Adipocyte (in vitro differentiated cells): ENCODE data around the gene INSRR.

Experiments used
- DNase-seq: peaks from one replicate; pipeline ENCODE4 v3.0.0-alpha.2; 2015; ENCODE audit warnings: low read depth
- H3K27me3 ChIP-seq: replicated peaks from 2 replicates; pipeline ENCODE4 v1.7.0; 2013; ENCODE audit warnings: mild to moderate bottlenecking, low read length, moderate library complexity; ENCODE audit not compliant: control insufficient read depth, insufficient read depth
- H3K36me3 ChIP-seq: 2 replicates; pipeline ENCODE4 v1.7.0; 2013; ENCODE audit warnings: low read length, mild to moderate bottlenecking, moderate library complexity; ENCODE audit not compliant: control insufficient read depth, insufficient read depth, severe bottlenecking
- H3K4me1 ChIP-seq: 2 replicates; pipeline ENCODE4 v1.7.0; 2013; ENCODE audit warnings: mild to moderate bottlenecking, low read length, moderate library complexity; ENCODE audit not compliant: control insufficient read depth, insufficient read depth
- H3K4me3 ChIP-seq: 2 replicates; pipeline ENCODE4 v1.7.0; 2013; ENCODE audit warnings: mild to moderate bottlenecking, low read length, moderate library complexity
- H3K9ac ChIP-seq: 2 replicates; pipeline ENCODE4 v1.7.0; 2013; ENCODE audit warnings: mild to moderate bottlenecking, low read length, moderate library complexity
- H3K9me3 ChIP-seq: 2 replicates; pipeline ENCODE4 v1.7.0; 2013; ENCODE audit warnings: mild to moderate bottlenecking, low read length, moderate library complexity; ENCODE audit not compliant: control insufficient read depth

The INSRR gene

GRCh38 chr1:156881663-156882062, 22.7 kb upstream of the INSRR start:
- no peak for DNase-seq
- H3K4me3 ChIP-seq: no peak overlapping the region
- no peaks in the 10 kb centered on the region for H3K36me3 ChIP-seq
- peaks cover 47% of the 10 kb centered on the region for H3K27me3 ChIP-seq
- H3K4me1 ChIP-seq: peaks cover 10% of the 10 kb centered on the region
- H3K9me3 ChIP-seq: no peaks in the 10 kb centered on the region
- no peak overlapping the region for H3K9ac ChIP-seq

GRCh38 chr1:156881101-156881500, 22.2 kb upstream of the INSRR start:
- DNase-seq: no peak
- Histone ChIP-seq H3K9me3 (no peaks in the 10 kb centered on the region), H3K27me3 (peaks cover 47% of the 10 kb centered on the region), H3K4me3 (no peak overlapping the region), H3K4me1 (peaks cover 10% of the 10 kb centered on the region), H3K9ac (no peak overlapping the region), H3K36me3 (no peaks in the 10 kb centered on the region)

DNA sequence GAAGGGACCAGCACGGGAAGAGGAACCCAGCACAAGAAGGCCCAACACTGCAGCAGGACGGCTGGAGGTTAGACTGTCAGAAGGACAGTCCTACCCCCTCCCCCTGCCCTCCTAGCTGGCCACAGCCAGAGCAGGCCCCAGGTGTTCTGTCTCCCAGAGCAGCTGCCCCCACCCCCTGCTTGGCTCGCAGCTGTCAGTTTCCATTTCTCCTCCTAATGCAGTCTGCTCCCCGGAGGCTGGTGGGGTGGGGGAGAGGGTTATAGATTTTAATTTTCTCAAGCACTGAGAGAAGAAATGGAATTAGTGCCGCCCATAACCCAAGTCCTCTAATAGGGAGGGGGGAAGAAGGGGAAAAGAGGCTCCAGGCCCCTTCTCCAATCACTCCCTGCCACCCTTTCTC, 21.6 kb upstream of the INSRR start:
- Histone ChIP-seq H3K9me3 (no peaks in the 10 kb centered on the region), H3K36me3 (no peaks in the 10 kb centered on the region), H3K4me1 (peaks cover 8% of the 10 kb centered on the region), H3K4me3 (no peak overlapping the region), H3K9ac (no peak overlapping the region), H3K27me3 (peaks cover 47% of the 10 kb centered on the region)
- DNase-seq: no peak

- Histone ChIP-seq H3K9me3 (no peaks in the 10 kb centered on the region), H3K36me3 (no peaks in the 10 kb centered on the region), H3K27me3 (peaks cover 47% of the 10 kb centered on the region), H3K9ac (no peak overlapping the region), H3K4me1 (peaks cover 2% of the 10 kb centered on the region), H3K4me3 (no peak overlapping the region)
- no peak for DNase-seq
These were observed 21.0 kb upstream of the INSRR start for GRCh38 chr1:156879876-156880275.

- Histone ChIP-seq H3K4me3 (no peak overlapping the region), H3K27me3 (peaks cover 38% of the 10 kb centered on the region), H3K9ac (no peak overlapping the region), H3K36me3 (no peaks in the 10 kb centered on the region), H3K9me3 (no peaks in the 10 kb centered on the region), H3K4me1 (no peaks in the 10 kb centered on the region)
- no peak for DNase-seq
These were observed 18.7 kb upstream of the INSRR start for GRCh38 chr1:156877433-156878170.

- Histone ChIP-seq H3K9ac (no peak overlapping the region), H3K27me3 (peaks cover 25% of the 10 kb centered on the region), H3K9me3 (no peaks in the 10 kb centered on the region), H3K4me1 (no peaks in the 10 kb centered on the region), H3K4me3 (no peak overlapping the region), H3K36me3 (no peaks in the 10 kb centered on the region)
- no peak for DNase-seq
These were observed 17.4 kb upstream of the INSRR start for GRCh38 chr1:156876281-156876680.

DNA sequence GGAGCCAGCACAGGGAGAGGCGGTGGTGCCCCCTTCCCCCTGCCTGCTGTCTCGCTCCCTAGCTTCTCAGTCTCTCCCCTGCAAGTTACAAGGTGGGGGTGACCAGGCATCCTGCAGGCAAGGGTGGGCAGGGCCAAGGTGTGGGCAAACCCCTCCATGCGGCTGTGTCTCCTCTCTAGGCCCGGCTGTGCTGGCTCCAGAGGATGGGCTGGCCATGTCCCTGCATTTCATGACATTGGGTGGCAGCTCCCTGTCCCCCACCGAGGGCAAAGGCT, 16.4 kb upstream of the INSRR start:
- H3K27me3 ChIP-seq: peaks cover 15% of the 10 kb centered on the region
- peaks cover 7% of the 10 kb centered on the region for H3K4me1 ChIP-seq
- H3K9ac ChIP-seq: no peak overlapping the region
- no peak for DNase-seq
- no peaks in the 10 kb centered on the region for H3K9me3 ChIP-seq
- no peaks in the 10 kb centered on the region for H3K36me3 ChIP-seq
- H3K4me3 ChIP-seq: no peak overlapping the region

- H3K4me1 ChIP-seq: peaks cover 9% of the 10 kb centered on the region
- no peak overlapping the region for H3K4me3 ChIP-seq
- no peaks in the 10 kb centered on the region for H3K36me3 ChIP-seq
- no peak for DNase-seq
- H3K9me3 ChIP-seq: no peaks in the 10 kb centered on the region
- H3K27me3 ChIP-seq: peaks cover 14% of the 10 kb centered on the region
- no peak overlapping the region for H3K9ac ChIP-seq
These were observed 15.8 kb upstream of the INSRR start for GRCh38 chr1:156874572-156875340.

DNA sequence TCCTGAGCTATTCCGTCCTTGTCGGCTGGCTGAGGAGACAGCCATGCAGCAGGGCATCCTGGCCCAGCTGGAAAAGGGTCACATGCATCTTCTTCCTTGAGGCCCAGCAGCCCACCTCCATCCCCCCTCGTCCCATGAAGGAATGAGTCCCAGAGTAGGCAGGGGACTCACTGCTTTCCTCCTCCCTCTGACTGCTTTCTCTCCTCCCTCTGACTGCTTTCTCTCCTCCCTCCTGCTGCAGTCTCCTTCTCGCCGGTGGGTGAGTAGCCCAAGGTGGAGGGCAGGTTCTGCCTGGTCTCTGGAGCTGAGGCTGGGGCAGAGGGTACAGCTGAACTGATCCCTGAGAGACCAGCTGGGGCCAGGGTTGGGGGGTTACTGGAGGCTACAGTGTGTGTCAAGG, 15.2 kb upstream of the INSRR start:
- Histone ChIP-seq H3K4me1 (peaks cover 9% of the 10 kb centered on the region), H3K36me3 (no peaks in the 10 kb centered on the region), H3K9ac (no peak overlapping the region), H3K27me3 (peaks cover 11% of the 10 kb centered on the region), H3K9me3 (no peaks in the 10 kb centered on the region), H3K4me3 (no peak overlapping the region)
- DNase-seq: no peak

GRCh38 chr1:156873659-156874058, 14.7 kb upstream of the INSRR start:
- Histone ChIP-seq H3K4me3 (no peak overlapping the region), H3K27me3 (peaks cover 6% of the 10 kb centered on the region), H3K4me1 (peaks cover 9% of the 10 kb centered on the region), H3K9ac (no peak overlapping the region), H3K9me3 (no peaks in the 10 kb centered on the region), H3K36me3 (no peaks in the 10 kb centered on the region)
- DNase-seq: no peak

DNA sequence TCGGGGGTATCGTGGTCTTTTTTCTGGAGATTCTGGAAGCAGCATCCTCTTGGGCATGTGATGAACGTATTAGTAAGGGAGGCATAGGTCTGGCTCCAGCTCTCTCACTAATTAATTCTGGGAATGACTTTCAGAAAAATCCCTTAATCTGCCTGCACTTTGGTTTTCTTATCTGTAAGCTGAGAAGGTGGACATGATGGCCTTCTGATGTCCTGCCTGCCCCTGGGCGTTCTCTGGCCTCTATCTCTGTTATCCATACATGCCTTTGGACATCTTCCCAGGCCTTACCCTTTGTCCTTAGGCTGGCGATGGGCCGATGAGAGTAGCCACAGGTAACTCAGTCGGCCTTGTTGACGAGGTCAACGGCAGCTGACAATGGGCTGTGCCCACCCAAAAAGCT, 10.5 kb upstream of the INSRR start:
- Histone ChIP-seq H3K4me3 (no peak overlapping the region), H3K27me3 (peaks cover 14% of the 10 kb centered on the region), H3K36me3 (no peaks in the 10 kb centered on the region), H3K4me1 (peaks cover 9% of the 10 kb centered on the region), H3K9me3 (no peaks in the 10 kb centered on the region), H3K9ac (no peak overlapping the region)
- no peak for DNase-seq
